Smooth muscle cell (in vitro differentiated cells): ENCODE measurements around the gene PIAS1. TPM values are rescaled to one million over a fixed set of nuclear protein-coding genes. Genes with fewer than 3 reads are reported as not detected.

Experiments used
- DNase-seq: peaks from one replicate; lab custom pipeline; 2025; ENCODE audit not compliant: unreplicated experiment; lab: John Stamatoyannopoulos, UW
- H2AFZ ChIP-seq: fragments of 200-600 bp; sonication (generic); 2 replicates; pipeline ENCODE4 v1.6.0; 2016; ENCODE audit warnings: antibody characterized with exemption, low read depth, mild to moderate bottlenecking
- H3F3A ChIP-seq: fragments of 200-600 bp; sonication (generic); 2 replicates; pipeline ENCODE4 v1.6.0; 2017; ENCODE audit warnings: antibody characterized with exemption, low read depth
- H3K27ac ChIP-seq: fragments of 200-600 bp; sonication (generic); 2 replicates; pipeline ENCODE4 v1.5.1; 2016; ENCODE audit warnings: low read depth, mild to moderate bottlenecking
- H3K27me3 ChIP-seq: fragments of 200-600 bp; sonication (generic); 2 replicates; pipeline ENCODE4 v1.6.1; 2016; ENCODE audit warnings: low read depth, mild to moderate bottlenecking
- H3K36me3 ChIP-seq: fragments of 200-600 bp; sonication (generic); 2 replicates; pipeline ENCODE4 v1.5.1; 2016; ENCODE audit warnings: low read depth
- H3K4me1 ChIP-seq: fragments of 200-600 bp; sonication (generic); 2 replicates; pipeline ENCODE4 v1.5.1; 2016; ENCODE audit warnings: low read depth
- H3K4me2 ChIP-seq: fragments of 200-600 bp; sonication (generic); 2 replicates; pipeline ENCODE4 v1.6.0; 2016; ENCODE audit warnings: mild to moderate bottlenecking
- H3K4me3 ChIP-seq: fragments of 200-600 bp; sonication (generic); 2 replicates; pipeline ENCODE4 v1.5.1; 2016; ENCODE audit warnings: mild to moderate bottlenecking
- H3K79me2 ChIP-seq: fragments of 200-600 bp; sonication (generic); 2 replicates; pipeline ENCODE4 v1.6.0; 2016; ENCODE audit warnings: low read depth, mild to moderate bottlenecking
- H3K9ac ChIP-seq: fragments of 200-600 bp; sonication (generic); 2 replicates; pipeline ENCODE4 v1.6.0; 2016; ENCODE audit warnings: low read depth
- H3K9me3 ChIP-seq: fragments of 200-600 bp; sonication (generic); replicated peaks from 2 replicates; pipeline ENCODE4 v1.5.1; 2016; ENCODE audit warnings: low read depth
- H4K20me1 ChIP-seq: fragments of 200-600 bp; sonication (generic); 2 replicates; pipeline ENCODE4 v1.6.0; 2016; ENCODE audit warnings: low read depth
- WGBS: methylation state at CpG from one replicate; pipeline ENCODE4 v1.1.7; 2016; ENCODE audit warnings: low lambda C conversion rate; 5-methylcytosine and 5-hydroxymethylcytosine counted together
- polyA plus RNA-seq: library from polyadenylated mRNA; unstranded; fragments of >200 nt; fragmentation: Nextera tagmentation; extraction: Ambion mirVana; gene quantifications from 2 replicates; pipeline ENCODE4 v1.2.1, GENCODE V29; 2016
- total RNA-seq: library from RNA; depleted of rRNA; stranded (reverse); fragments of >200 nt; gene quantifications from 2 replicates; pipeline ENCODE4 v1.2.3, GENCODE V29; 2014
- TF ChIP-seq, protein P1 (sequence below): fragments of 200-600 bp; sonication (generic); IDR thresholded peaks from 2 replicates; pipeline ENCODE4 v1.5.1; 2017; ENCODE audit warnings: borderline replicate concordance, mild to moderate bottlenecking, antibody characterized with exemption; ENCODE audit not compliant: insufficient read depth, poor library complexity, severe bottlenecking

PIAS1 gene
- total and polyA plus RNA-seq, 2 experiments from 2014 or later: 46.4 to 56.1 TPM

DNA sequence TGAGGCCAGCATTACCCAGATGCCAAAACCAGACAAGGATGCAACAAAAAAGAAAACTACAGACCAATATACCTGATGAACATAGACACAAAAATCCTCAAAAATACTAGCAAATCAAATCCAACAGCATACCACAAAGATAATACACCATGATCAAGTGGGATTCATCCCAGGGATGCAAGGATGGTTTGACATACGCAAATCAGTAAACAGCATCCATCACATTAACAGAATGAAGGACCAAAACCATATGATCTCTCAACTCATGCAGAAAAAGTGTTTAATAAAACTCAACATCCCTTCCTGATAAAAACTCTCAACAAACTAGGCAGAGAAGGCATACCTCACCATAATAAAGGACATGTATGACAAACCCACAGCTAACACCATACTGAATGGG lies 14.0 kb upstream of the PIAS1 start:
- H3K36me3 ChIP-seq: no peaks in the 10 kb centered on the region
- H3K9me3 ChIP-seq: no peaks in the 10 kb centered on the region
- H2AFZ ChIP-seq: no peak overlapping the region
- no peak overlapping the region for H3K27ac ChIP-seq
- 97% methylated on average over 1 of the region's 1 CpG for WGBS
- no peaks in the 10 kb centered on the region for H3F3A ChIP-seq
- no peaks in the 10 kb centered on the region for H4K20me1 ChIP-seq
- H3K4me1 ChIP-seq: no peaks in the 10 kb centered on the region
- TF ChIP-seq, protein P1, sequence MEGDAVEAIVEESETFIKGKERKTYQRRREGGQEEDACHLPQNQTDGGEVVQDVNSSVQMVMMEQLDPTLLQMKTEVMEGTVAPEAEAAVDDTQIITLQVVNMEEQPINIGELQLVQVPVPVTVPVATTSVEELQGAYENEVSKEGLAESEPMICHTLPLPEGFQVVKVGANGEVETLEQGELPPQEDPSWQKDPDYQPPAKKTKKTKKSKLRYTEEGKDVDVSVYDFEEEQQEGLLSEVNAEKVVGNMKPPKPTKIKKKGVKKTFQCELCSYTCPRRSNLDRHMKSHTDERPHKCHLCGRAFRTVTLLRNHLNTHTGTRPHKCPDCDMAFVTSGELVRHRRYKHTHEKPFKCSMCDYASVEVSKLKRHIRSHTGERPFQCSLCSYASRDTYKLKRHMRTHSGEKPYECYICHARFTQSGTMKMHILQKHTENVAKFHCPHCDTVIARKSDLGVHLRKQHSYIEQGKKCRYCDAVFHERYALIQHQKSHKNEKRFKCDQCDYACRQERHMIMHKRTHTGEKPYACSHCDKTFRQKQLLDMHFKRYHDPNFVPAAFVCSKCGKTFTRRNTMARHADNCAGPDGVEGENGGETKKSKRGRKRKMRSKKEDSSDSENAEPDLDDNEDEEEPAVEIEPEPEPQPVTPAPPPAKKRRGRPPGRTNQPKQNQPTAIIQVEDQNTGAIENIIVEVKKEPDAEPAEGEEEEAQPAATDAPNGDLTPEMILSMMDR: no peak
- H3K4me2 ChIP-seq: no peak overlapping the region
- H3K79me2 ChIP-seq: no peaks in the 10 kb centered on the region
- H3K27me3 ChIP-seq: no peaks in the 10 kb centered on the region
- no peak for DNase-seq
- no peak overlapping the region for H3K9ac ChIP-seq
- H3K4me3 ChIP-seq: no peak overlapping the region

DNA sequence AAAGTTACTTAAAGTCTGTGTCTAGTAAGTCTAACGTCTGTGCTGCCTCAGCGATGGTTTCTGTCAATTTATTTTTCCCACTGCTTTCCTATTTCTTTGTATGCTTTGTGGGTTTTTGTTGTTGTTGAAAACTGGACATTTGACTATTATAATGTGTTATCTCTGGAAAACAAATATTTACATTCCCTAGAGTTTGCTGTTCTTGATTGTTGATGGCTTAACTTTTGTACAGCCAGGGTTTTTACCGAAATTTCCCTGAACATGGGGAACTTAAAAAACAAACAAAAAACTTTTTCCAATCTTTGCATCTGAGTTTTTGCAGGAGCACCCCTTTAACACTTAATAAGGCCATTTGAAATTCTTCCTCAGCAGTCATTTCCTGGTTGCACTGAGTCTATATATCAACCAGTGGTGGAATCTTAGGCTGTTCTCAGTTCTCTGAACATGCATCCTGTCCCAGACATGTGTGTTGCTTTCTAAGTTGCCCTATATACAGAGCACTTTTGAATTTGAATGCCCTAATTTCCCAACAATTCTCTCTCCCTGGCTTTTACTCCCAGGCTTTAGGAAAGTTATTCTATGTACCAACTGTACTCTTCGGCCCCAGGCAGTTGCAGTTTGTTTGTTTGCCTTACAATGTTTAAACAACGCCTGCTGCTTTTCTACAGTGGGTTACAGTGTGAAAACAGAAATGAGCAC lies 11.8 kb upstream of the PIAS1 start:
- TF ChIP-seq, protein P1: no peak
- no peaks in the 10 kb centered on the region for H3K27me3 ChIP-seq
- H4K20me1 ChIP-seq: no peaks in the 10 kb centered on the region
- no peaks in the 10 kb centered on the region for H3K9me3 ChIP-seq
- H3K4me1 ChIP-seq: no peaks in the 10 kb centered on the region
- no peak overlapping the region for H3K9ac ChIP-seq
- H3K36me3 ChIP-seq: no peaks in the 10 kb centered on the region
- WGBS: 90% methylated on average over 5 of the region's 5 CpGs
- no peak overlapping the region for H3K4me2 ChIP-seq
- no peak overlapping the region for H2AFZ ChIP-seq
- no peaks in the 10 kb centered on the region for H3K79me2 ChIP-seq
- no peak for DNase-seq
- no peaks in the 10 kb centered on the region for H3F3A ChIP-seq
- H3K27ac ChIP-seq: no peak overlapping the region
- H3K4me3 ChIP-seq: no peak overlapping the region

DNA sequence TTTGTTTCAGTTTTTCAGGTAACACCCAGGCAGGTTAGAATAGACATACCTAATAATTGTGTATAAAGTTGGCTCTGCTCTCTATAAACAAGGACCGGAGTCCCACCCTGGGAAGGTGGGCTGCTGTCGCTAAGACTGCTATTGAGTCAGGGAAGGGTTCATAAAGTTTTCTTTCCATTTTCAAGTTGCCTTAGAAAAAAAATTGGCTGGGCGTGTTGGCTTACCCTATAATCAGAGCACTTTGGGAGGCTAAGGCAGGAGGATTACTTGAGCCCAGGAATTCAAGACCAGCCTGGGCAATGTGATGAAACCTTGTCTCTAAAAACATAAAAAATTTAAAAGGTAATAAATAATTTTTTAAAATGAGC lies 11.3 kb upstream of the PIAS1 start:
- H3K4me2 ChIP-seq: no peak overlapping the region
- H2AFZ ChIP-seq: no peak overlapping the region
- H3K27me3 ChIP-seq: no peaks in the 10 kb centered on the region
- no peaks in the 10 kb centered on the region for H3K36me3 ChIP-seq
- H4K20me1 ChIP-seq: no peaks in the 10 kb centered on the region
- H3K4me3 ChIP-seq: no peak overlapping the region
- H3K27ac ChIP-seq: no peak overlapping the region
- H3F3A ChIP-seq: no peaks in the 10 kb centered on the region
- WGBS: 90% methylated on average over 3 of the region's 3 CpGs
- TF ChIP-seq, protein P1: no peak
- H3K9ac ChIP-seq: no peak overlapping the region
- H3K9me3 ChIP-seq: no peaks in the 10 kb centered on the region
- no peaks in the 10 kb centered on the region for H3K79me2 ChIP-seq
- no peak for DNase-seq
- H3K4me1 ChIP-seq: no peaks in the 10 kb centered on the region
